ENCODE measurements around the gene TES. TPM values are rescaled to one million over a fixed set of nuclear protein-coding genes. Genes with fewer than 3 reads are reported as not detected.
"Not testable (repeated sequence)": the region's sequence is repeated elsewhere in the genome, so short reads cannot be mapped to it uniquely, and the experiment has no call there.

TES gene
- total RNA-seq, 1 donor from 2014 or later, result 62.7 TPM

- DNase-seq (ENCODE audit: low read depth in 2 of 2), result no peak
Observed at GRCh38 chr7:116242178-116242577, 31.8 kb downstream of the TES start.

- DNase-seq (ENCODE audit: low read depth in 2 of 2), result no peak
Observed at GRCh38 chr7:116242759-116243158, 32.4 kb downstream of the TES start.

- DNase-seq (ENCODE audit: low read depth in 2 of 2), result not testable (repeated sequence)
Observed at GRCh38 chr7:116244803-116245202, 34.5 kb downstream of the TES start.

GRCh38 chr7:116246357-116246756, 36.0 kb downstream of the TES start:
- no peak for DNase-seq (ENCODE audit: low read depth in 2 of 2)

GRCh38 chr7:116249969-116250553, 39.7 kb downstream of the TES start:
- DNase-seq (ENCODE audit: low read depth in 2 of 2), result peak; percentile 61 to 69

GRCh38 chr7:116251675-116252074, 41.3 kb downstream of the TES start:
- no peak for DNase-seq (ENCODE audit: low read depth in 2 of 2)

GRCh38 chr7:116252249-116252648, 41.9 kb downstream of the TES start:
- DNase-seq (ENCODE audit: low read depth in 2 of 2), result no peak

- no peak for DNase-seq (ENCODE audit: low read depth in 2 of 2)
Observed at GRCh38 chr7:116257156-116257555, 46.8 kb downstream of the TES start.

- DNase-seq (ENCODE audit: low read depth in 2 of 2), result peak; percentile 80 to 89
Observed at GRCh38 chr7:116258734-116259133, 48.4 kb downstream of the TES start.

- peak in 1 of 2 donors; percentile 31 for DNase-seq (ENCODE audit: low read depth in 2 of 2)
Observed at GRCh38 chr7:116259156-116259870, 49.0 kb downstream of the TES start.

GRCh38 chr7:116259871-116260440, 49.6 kb downstream of the TES start:
- DNase-seq (ENCODE audit: low read depth in 2 of 2), result peak in 1 of 2 donors; percentile 74

GRCh38 chr7:116261904-116262303, 51.6 kb downstream of the TES start:
- no peak for DNase-seq (ENCODE audit: low read depth in 2 of 2)

- DNase-seq (ENCODE audit: low read depth in 2 of 2), result no peak
Observed at GRCh38 chr7:116265881-116266280, 55.5 kb downstream of the TES start.

- no peak for DNase-seq (ENCODE audit: low read depth in 2 of 2)
Observed at GRCh38 chr7:116269466-116269865, 59.1 kb downstream of the TES start.

GRCh38 chr7:116271161-116271913, 61.0 kb downstream of the TES start:
- DNase-seq (ENCODE audit: low read depth in 2 of 2), result peak in 1 of 2 donors; percentile 15

- peak; percentile 84 to 96 for DNase-seq (ENCODE audit: low read depth in 2 of 2)
Observed at GRCh38 chr7:116271963-116272886, 61.9 kb downstream of the TES start.

GRCh38 chr7:116273283-116273917, 63.1 kb downstream of the TES start:
- DNase-seq (ENCODE audit: low read depth in 2 of 2), result no peak

GRCh38 chr7:116273918-116274301, 63.6 kb downstream of the TES start:
- DNase-seq (ENCODE audit: low read depth in 2 of 2), result no peak

- no peak for DNase-seq (ENCODE audit: low read depth in 2 of 2)
Observed at GRCh38 chr7:116277070-116277469, 66.7 kb downstream of the TES start.

- no peak for DNase-seq (ENCODE audit: low read depth in 2 of 2)
Observed at GRCh38 chr7:116279217-116279616, 68.9 kb downstream of the TES start.

- peak; percentile 82 to 84 for DNase-seq (ENCODE audit: low read depth in 2 of 2)
Observed at GRCh38 chr7:116280803-116281202, 70.5 kb downstream of the TES start.
